OCI-LY1 (cell line): ENCODE measurements around the gene PARD3.

Source experiments
- H2AFZ ChIP-seq: fragments of 200-600 bp; sonication (generic), shearing (Covaris generic); 2 replicates; pipeline ENCODE4 v1.6.0; 2014; ENCODE audit warnings: antibody characterized with exemption, mild to moderate bottlenecking, low read length
- H3F3A ChIP-seq: fragments of 200-600 bp; sonication (generic), shearing (Covaris generic); 2 replicates; pipeline ENCODE4 v1.6.0; 2014; ENCODE audit warnings: mild to moderate bottlenecking, antibody characterized with exemption, low read length, moderate library complexity; ENCODE audit not compliant: insufficient read depth
- H3K27ac ChIP-seq: fragments of 200-600 bp; sonication (generic); 2 replicates; pipeline ENCODE4 v1.5.1; 2014; ENCODE audit warnings: low read length, mixed run types, mild to moderate bottlenecking, low read depth; ENCODE audit not compliant: poor library complexity, severe bottlenecking
- H3K27me3 ChIP-seq: fragments of 200-600 bp; sonication (generic); 2 replicates; pipeline ENCODE4 v1.6.0; 2014; ENCODE audit warnings: antibody characterized with exemption, mild to moderate bottlenecking, low read length, moderate library complexity; ENCODE audit not compliant: insufficient read depth
- H3K36me3 ChIP-seq: fragments of 200-600 bp; sonication (generic); 2 replicates; pipeline ENCODE4 v1.6.1; 2014; ENCODE audit warnings: mild to moderate bottlenecking, antibody characterized with exemption, low read length, moderate library complexity, mixed read lengths; ENCODE audit not compliant: insufficient read depth
- H3K4me1 ChIP-seq: fragments of 200-600 bp; sonication (generic); 2 replicates; pipeline ENCODE4 v1.5.1; 2014; ENCODE audit warnings: mild to moderate bottlenecking, low read length, moderate library complexity; ENCODE audit not compliant: insufficient read depth, severe bottlenecking
- H3K4me2 ChIP-seq: fragments of 200-600 bp; sonication (generic), shearing (Covaris generic); 2 replicates; pipeline ENCODE4 v1.6.1; 2014; ENCODE audit warnings: low read length
- H3K4me3 ChIP-seq: fragments of 200-600 bp; sonication (generic); 2 replicates; pipeline ENCODE4 v1.5.1; 2014; ENCODE audit warnings: low read length, low read depth, mild to moderate bottlenecking, mixed read lengths; ENCODE audit not compliant: poor library complexity, severe bottlenecking
- H3K79me2 ChIP-seq: fragments of 200-600 bp; shearing (Covaris generic); 2 replicates; pipeline ENCODE4 v1.6.1; 2016; ENCODE audit warnings: mixed run types, low read length, mixed read lengths; ENCODE audit not compliant: insufficient read depth
- H3K9ac ChIP-seq: fragments of 200-600 bp; sonication (generic), shearing (Covaris generic); 2 replicates; pipeline ENCODE4 v1.6.1; 2014; ENCODE audit warnings: mild to moderate bottlenecking, low read length, mixed read lengths
- H3K9me2 ChIP-seq: fragments of 200-600 bp; sonication (generic), shearing (Covaris generic); 2 replicates; pipeline ENCODE4 v1.6.1; 2014; ENCODE audit warnings: low read depth, mild to moderate bottlenecking, low read length, mixed read lengths
- H3K9me3 ChIP-seq: fragments of 200-600 bp; shearing (Covaris generic); 2 replicates; pipeline ENCODE4 v1.6.1; 2014; ENCODE audit warnings: low read length, mixed read lengths
- H4K20me1 ChIP-seq: fragments of 200-600 bp; sonication (generic), shearing (Covaris generic); 2 replicates; pipeline ENCODE4 v1.6.0; 2016; ENCODE audit warnings: mild to moderate bottlenecking, low read length; ENCODE audit not compliant: insufficient read depth
- CTCF ChIP-seq: fragments of 200-600 bp; sonication (generic), shearing (Covaris generic); IDR thresholded peaks from 2 replicates; pipeline ENCODE4 v1.5.1; 2017; ENCODE audit warnings: mild to moderate bottlenecking, antibody characterized with exemption, low read length, moderate library complexity, mixed read lengths
- EZH2 ChIP-seq: fragments of 200-600 bp; sonication (generic), shearing (Covaris generic); IDR thresholded peaks from 2 replicates; pipeline ENCODE4 v1.8.0; 2017; ENCODE audit warnings: borderline replicate concordance, mixed run types, mild to moderate bottlenecking, antibody characterized with exemption, low read length, moderate library complexity, mixed read lengths

The PARD3 gene

GRCh38 chr10:34229917-34230316 is 585.2 kb downstream of the PARD3 start:
- Histone ChIP-seq H3K9me3 (no peaks in the 10 kb centered on the region), H3K27ac (no peak overlapping the region), H2AFZ (no peak overlapping the region), H3K27me3 (no peaks in the 10 kb centered on the region), H3K9me2 (no peaks in the 10 kb centered on the region), H3K9ac (no peak overlapping the region), H3K4me2 (no peak overlapping the region), H3F3A (no peaks in the 10 kb centered on the region), H3K36me3 (no peaks in the 10 kb centered on the region), H3K79me2 (no peaks in the 10 kb centered on the region), H3K4me3 (no peak overlapping the region), H3K4me1 (no peaks in the 10 kb centered on the region), H4K20me1 (no peaks in the 10 kb centered on the region)
- TF ChIP-seq CTCF, result no peak
- no peak for TF ChIP-seq EZH2

GRCh38 chr10:34228066-34228465 is 587.0 kb downstream of the PARD3 start:
- Histone ChIP-seq H3K9ac (no peak overlapping the region), H3F3A (no peaks in the 10 kb centered on the region), H3K36me3 (no peaks in the 10 kb centered on the region), H3K4me3 (no peak overlapping the region), H2AFZ (no peak overlapping the region), H3K27me3 (no peaks in the 10 kb centered on the region), H3K9me2 (no peaks in the 10 kb centered on the region), H4K20me1 (no peaks in the 10 kb centered on the region), H3K4me2 (no peak overlapping the region), H3K9me3 (no peaks in the 10 kb centered on the region), H3K27ac (no peak overlapping the region), H3K79me2 (no peaks in the 10 kb centered on the region), H3K4me1 (no peaks in the 10 kb centered on the region)
- TF ChIP-seq CTCF (no peak), EZH2 (no peak)

- no peaks in the 10 kb centered on the region for H3K36me3 ChIP-seq
- H3K9me3 ChIP-seq, result no peaks in the 10 kb centered on the region
- no peaks in the 10 kb centered on the region for H4K20me1 ChIP-seq
- TF ChIP-seq CTCF (no peak), EZH2 (no peak)
- no peaks in the 10 kb centered on the region for H3K27me3 ChIP-seq
- no peaks in the 10 kb centered on the region for H3K4me1 ChIP-seq
- no peaks in the 10 kb centered on the region for H3K9me2 ChIP-seq
- H3K27ac ChIP-seq, result no peak overlapping the region
- H3K4me3 ChIP-seq, result no peak overlapping the region
- no peak overlapping the region for H3K4me2 ChIP-seq
- H3K9ac ChIP-seq, result no peak overlapping the region
- no peaks in the 10 kb centered on the region for H3F3A ChIP-seq
- no peaks in the 10 kb centered on the region for H3K79me2 ChIP-seq
- no peak overlapping the region for H2AFZ ChIP-seq
Measured at GRCh38 chr10:34224639-34225038, 590.5 kb downstream of the PARD3 start.
